Measurements from ENCODE around the gene ALDH4A1.
"Not testable (repeated sequence)": the region's sequence is repeated elsewhere in the genome, so short reads cannot be mapped to it uniquely, and the experiment has no call there.

ALDH4A1 gene

GRCh38 chr1:18875107-18875795 is 27.1 kb downstream of the ALDH4A1 start:
- peak; percentile 17 to 75 (median 52) for DNase-seq

DNA sequence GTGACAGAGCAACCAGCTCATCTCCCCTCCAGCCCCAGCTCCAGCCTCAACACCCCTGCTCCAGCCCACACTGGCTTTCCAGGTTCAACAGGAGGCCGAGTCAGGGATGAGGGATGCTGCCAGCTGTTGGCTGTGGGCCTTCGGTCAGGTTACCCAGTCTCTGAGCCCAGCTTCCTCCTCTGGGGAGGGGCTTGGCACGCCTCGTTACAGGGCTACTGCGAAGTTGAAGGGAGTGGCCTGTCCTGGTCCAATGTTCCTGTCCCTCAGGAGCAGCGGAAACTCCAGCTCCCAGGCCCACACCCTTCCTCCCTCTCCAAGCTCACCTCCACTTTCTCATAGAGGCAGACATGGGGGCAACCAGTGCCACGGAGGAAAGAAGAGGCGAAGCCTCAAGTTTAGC is 27.8 kb downstream of the ALDH4A1 start:
- no peak for DNase-seq

DNA sequence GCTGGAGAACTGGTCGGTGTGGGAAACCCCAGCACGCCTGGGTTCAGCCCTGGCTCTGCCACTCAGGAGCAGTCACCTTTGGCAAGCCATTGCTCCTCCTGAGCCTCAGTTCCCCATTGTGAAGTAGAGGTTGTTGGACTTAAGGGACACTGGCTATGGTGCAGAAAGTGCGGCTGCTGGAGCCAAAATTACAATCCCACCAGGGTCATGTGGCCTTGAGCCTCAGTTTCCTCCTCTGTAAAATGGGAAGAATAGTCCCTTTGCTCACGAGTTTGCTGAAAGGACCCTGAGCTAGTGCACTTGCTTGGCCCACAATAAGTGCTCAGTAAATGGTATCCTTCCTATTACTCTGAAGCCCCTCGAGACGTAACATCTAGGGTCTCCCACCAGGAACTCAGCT is 28.3 kb downstream of the ALDH4A1 start:
- DNase-seq, result no peak

DNA sequence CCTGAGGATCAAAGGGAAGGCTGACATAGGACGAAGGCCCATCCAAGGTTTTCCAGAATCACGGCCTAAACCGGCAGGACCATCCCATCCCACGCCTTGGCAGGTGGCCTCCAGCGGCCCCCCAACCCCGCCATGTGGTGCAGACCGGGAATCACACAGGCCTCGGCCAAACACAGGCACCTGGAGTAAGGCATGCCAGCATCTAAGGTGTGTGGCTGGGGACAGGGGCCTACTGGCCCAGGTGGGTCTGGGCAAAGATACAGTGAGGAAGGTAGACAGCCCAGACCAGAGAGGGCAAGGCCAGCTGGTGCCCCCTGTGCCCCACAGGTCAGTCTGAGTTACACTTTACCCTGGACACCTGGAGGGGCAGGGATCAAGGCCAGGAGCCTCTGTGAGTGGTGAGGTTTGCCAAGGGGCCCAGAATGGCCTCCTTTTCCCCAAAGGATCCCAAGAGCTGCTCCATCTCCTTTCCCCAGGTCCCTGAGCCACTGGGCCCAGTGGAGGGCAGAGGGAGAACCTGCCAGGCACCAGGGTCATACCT is 30.2 kb downstream of the ALDH4A1 start:
- DNase-seq, result no peak

GRCh38 chr1:18871401-18872070 is 30.8 kb downstream of the ALDH4A1 start:
- DNase-seq, result no peak

- no peak for DNase-seq
Measured at GRCh38 chr1:18870957-18871356, 31.4 kb downstream of the ALDH4A1 start.

DNA sequence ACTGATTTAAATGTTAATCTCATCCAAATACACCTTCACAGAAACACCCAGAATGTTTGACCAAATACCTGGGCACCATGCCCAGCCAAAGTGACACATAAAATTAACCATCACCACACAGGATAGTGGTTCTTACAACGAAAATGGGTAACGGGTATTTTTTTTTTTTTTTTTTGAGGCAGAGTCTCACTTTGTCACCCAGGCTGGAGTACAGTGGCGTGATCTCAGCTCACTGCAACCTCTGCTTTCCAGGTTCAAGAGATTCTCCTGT is 31.8 kb downstream of the ALDH4A1 start:
- DNase-seq, result not testable (repeated sequence)

- no peak for DNase-seq
Measured at GRCh38 chr1:18869847-18870594, 32.3 kb downstream of the ALDH4A1 start.

DNA sequence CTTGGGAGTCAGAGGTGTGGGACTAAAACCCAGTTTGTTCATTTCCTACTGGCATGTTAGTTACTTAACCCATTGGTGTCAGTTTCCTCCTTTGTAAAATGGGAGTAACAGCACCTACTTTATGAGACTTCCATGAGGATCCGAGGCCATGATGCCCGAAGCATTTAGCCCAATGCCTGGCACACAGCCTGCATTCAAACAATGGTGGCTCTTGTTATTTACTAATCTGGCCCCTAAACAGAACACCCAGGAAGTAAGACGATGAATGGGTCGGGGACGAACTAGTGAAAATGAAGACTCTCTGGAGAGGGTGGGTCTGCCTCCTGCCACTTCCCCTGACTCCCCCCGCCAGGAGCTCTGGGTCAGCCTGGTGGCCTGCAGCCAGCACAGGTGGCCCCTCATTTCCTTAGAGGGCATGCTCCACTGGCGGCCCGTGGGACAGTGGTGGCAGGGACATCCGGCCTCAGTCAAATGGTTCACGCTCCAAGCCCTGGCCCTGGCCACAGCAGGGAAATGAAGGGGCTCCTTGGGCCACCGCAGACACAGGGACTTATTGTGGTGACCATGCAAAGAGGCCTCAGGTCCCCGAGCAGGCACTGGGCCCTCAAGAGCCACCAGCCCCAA is 33.4 kb downstream of the ALDH4A1 start:
- no peak for DNase-seq

GRCh38 chr1:18868354-18868753 is 34.0 kb downstream of the ALDH4A1 start:
- no peak for DNase-seq

DNA sequence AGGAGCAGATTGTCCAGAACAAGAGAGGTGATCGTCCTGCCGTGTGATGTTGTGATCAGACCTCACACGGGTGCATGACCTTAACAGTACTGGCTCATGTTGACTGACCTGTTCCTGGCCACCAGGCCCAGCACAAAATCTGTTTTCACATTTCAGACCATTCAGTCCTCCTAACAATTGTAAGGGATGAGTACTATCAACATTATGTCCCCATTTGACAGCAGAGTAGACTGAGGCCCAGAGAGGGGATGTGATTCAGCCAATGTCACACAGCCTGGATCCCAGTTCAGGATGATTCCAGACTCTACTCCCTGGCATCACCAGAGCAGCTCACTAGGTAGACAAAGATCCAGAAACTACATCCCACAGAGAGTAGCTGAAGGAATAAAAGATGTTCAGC is 35.5 kb downstream of the ALDH4A1 start:
- no peak for DNase-seq

GRCh38 chr1:18866314-18866713 is 36.0 kb downstream of the ALDH4A1 start:
- no peak for DNase-seq

DNA sequence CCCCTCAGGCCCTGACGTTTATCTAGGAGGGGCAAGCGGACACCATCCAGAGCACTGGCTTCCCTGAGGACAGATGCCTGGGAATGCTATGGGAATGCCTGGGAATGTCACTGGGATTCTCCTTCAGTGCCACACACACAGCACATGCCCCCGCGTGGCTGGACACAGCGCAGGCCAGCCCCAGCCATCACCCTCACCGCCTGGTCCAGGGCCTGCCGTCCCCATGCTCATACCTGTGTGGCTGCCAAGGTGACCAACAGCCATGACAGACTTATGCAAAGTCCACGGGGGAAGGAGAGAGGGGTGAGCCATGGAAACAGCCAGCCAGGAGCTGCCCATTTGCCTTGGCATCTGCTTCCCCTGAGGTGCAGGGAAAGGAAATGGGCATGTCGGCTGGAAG is 37.2 kb downstream of the ALDH4A1 start:
- no peak for DNase-seq

DNA sequence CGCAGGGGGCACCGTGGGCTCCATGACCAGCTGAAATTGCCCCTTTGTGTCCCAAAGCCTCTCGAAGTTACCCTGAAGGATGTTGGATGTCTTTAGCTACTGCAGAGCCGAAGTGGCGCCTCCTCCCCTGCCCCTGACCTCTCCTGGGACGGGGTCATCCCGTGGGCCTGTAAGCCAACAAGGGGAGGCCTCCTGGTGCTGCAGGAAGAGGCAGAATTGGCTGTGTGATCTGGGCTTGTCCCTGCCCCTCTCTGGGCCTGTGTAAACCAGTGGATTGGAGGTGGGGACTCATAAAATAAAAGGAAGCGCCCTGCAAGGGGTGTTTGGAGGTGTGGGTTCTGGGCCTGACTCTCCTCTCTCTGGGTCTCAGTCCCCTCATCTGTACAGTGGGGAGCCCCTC is 40.8 kb downstream of the ALDH4A1 start:
- no peak for DNase-seq

DNA sequence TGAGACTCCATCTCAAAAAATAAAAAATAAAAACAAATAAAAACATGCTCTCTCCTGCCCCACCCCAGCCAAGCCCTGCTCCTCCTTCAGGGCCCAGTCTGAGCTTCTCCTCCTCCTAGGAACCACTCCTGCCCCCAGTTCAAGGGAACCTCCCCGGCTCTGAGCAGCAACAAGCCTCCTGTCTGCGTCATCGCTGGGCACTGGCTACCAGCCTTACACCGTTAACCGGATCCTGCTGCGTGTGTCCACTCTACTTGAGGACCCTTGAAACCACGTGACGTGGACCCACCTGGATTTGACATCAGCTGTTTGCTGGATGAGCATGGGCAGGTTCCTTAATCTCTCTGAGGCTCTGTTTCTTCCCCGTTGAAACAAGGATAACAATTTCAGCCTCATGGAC is 41.3 kb downstream of the ALDH4A1 start:
- DNase-seq, result no peak

DNA sequence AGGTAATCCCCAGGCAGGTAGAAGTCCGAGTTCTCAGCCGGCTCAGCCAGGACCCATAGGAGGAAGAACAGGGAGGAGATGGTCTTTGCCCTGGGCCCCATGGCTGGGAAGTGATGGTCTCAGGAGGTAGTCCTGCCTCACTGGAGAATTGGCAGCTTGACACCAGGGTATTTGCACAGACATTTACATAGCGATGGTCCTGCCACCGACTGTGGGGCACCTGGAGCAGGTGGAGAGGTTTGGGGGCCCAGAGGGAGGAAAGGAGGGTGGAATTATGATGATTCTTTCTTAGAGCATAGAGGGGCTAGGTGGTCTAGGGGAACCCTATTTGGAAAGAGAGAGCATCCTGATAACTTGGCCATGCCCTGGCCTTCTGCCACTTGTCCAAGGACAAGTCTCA is 42.8 kb downstream of the ALDH4A1 start, which contains the start of gene TAS1R2:
Gene TAS1R2, minus strand, starts transcription at position 101 of the 400 bp plus-strand sequence. Its CDS starts 0 bp downstream, at position 101.
- no peak for DNase-seq

- DNase-seq, result peak in 1 of 5 experiments; percentile 18
Measured at GRCh38 chr1:18858070-18858688, 44.2 kb downstream of the ALDH4A1 start.

DNA sequence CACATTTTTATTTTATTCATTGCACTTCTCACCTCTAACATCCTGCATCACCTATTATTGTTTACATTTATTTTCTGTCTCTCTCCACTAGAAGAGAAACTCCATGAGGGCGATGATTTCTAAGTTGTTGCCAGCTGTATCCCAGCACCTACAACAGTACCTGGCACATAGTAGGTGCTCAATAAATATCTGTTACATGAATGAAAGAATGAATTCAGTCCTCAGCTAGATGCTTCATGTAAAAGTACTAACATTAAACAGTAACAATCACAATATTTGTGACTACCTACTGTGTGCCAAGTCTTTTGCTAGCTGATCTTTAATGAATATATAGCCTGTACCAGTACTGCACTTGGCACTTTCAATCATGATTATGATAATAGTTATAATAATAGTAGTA is 45.9 kb downstream of the ALDH4A1 start:
- DNase-seq, result no peak

GRCh38 chr1:18855573-18855972 is 46.8 kb downstream of the ALDH4A1 start:
- DNase-seq, result no peak

- DNase-seq, result no peak
Measured at GRCh38 chr1:18854331-18855025, 47.9 kb downstream of the ALDH4A1 start.

DNA sequence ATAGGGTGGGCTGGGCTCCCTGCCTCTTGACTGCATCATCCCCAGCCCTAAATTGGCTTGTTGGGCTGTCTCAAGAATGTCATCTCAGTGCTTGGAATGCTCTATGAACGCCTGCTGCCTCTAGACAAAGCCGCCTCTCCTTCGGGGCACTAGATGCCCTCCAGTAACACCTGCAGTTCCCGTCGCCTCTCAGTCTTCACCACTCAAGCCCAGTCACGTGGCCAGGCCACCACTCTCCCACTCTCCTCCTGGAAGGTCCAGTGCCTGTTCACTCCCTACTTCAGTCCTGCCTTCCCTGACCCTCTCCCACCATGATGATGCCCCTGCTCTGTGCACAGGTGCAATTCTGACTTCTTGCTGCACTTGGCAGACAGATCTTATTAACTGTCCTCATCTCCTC is 49.9 kb downstream of the ALDH4A1 start:
- DNase-seq, result no peak

GRCh38 chr1:18849261-18849711 is 53.1 kb downstream of the ALDH4A1 start:
- no peak for DNase-seq

Measured in T-helper 2 cell (primary cell).